K562 (cell line): ENCODE data around the gene TNF. TPM values are rescaled to one million over a fixed set of nuclear protein-coding genes. Genes with fewer than 3 reads are reported as not detected.

Experiments
- CREB3L1 ChIP-seq: fragments of 450-650 bp; IDR thresholded peaks from 2 replicates; pipeline ENCODE4 v1.6.1; 2014; ENCODE audit warnings: low read depth, mild to moderate bottlenecking, moderate library complexity, borderline replicate concordance
- CSDE1 ChIP-seq, 2 experiments: fragments of 450-650 bp; IDR thresholded peaks; 2 replicates each; pipeline ENCODE4 v1.6.1; 2016; ENCODE audit warnings: mild to moderate bottlenecking in 1 of 2
- ETV5 ChIP-seq: sonication (generic); formaldehyde crosslinking; IDR thresholded peaks from 2 replicates; pipeline ENCODE4 v1.4.0; 2020; ENCODE audit warnings: low read depth, mild to moderate bottlenecking, missing genetic modification reagents
- HDAC3 ChIP-seq: fragments of 450-650 bp; IDR thresholded peaks from 2 replicates; pipeline ENCODE4 v1.6.1; 2018; ENCODE audit warnings: borderline replicate concordance, mild to moderate bottlenecking, moderate library complexity; ENCODE audit not compliant: partially characterized antibody
- IFI16 ChIP-seq: fragments of 250-450 bp; sonication (Bioruptor Pico); IDR thresholded peaks from 2 replicates; pipeline ENCODE4 v2.1.2; 2022; ENCODE audit warnings: mild to moderate bottlenecking, inconsistent platforms
- L3MBTL2 ChIP-seq: fragments of 450-650 bp; IDR thresholded peaks from 2 replicates; pipeline ENCODE4 v1.6.1; 2016; ENCODE audit warnings: mild to moderate bottlenecking, moderate library complexity
- MAFF ChIP-seq: IDR thresholded peaks from 2 replicates; pipeline ENCODE4 v1.6.1; 2012; ENCODE audit warnings: low read length, improper control_type of control experiment
- MAZ ChIP-seq, 2 experiments: fragments of 450-650 bp in 1 of 2; sonication (generic) in 1 of 2; formaldehyde crosslinking; IDR thresholded peaks in 1 of 2; conservative IDR thresholded peaks in 1 of 2; 2 replicates each; pipeline versions ENCODE4 v1.4.0 to v1.5.0; 2020; ENCODE audit warnings: mild to moderate bottlenecking in 1 of 2, missing genetic modification reagents in 1 of 2
- MTA1 ChIP-seq: fragments of 450-650 bp; IDR thresholded peaks from 2 replicates; pipeline ENCODE4 v1.6.1; 2017; ENCODE audit warnings: borderline replicate concordance
- NBN ChIP-seq: fragments of 450-650 bp; IDR thresholded peaks from 2 replicates; pipeline ENCODE4 v1.6.1; 2016; ENCODE audit warnings: low read depth, mild to moderate bottlenecking
- NUFIP1 ChIP-seq: fragments of 450-650 bp; IDR thresholded peaks from 2 replicates; pipeline ENCODE4 v1.6.1; 2018; ENCODE audit not compliant: partially characterized antibody
- SIX5 ChIP-seq, 2 experiments: IDR thresholded peaks; 2 replicates each; pipeline ENCODE4 v1.6.1; 2011; ENCODE audit warnings: low read length in 2 of 2, borderline replicate concordance in 1 of 2, low read depth in 1 of 2, mild to moderate bottlenecking in 1 of 2, moderate library complexity in 1 of 2; ENCODE audit not compliant: insufficient read depth in 1 of 2
- TCF7L2 ChIP-seq: fragments of 150-350 bp; IDR thresholded peaks from 2 replicates; pipeline ENCODE4 v1.6.1; 2016; ENCODE audit warnings: low read depth, mild to moderate bottlenecking, low read length, moderate library complexity
- ZBTB1 ChIP-seq: sonication (generic); formaldehyde crosslinking; IDR thresholded peaks from 2 replicates; pipeline ENCODE4 v1.8.1; 2023; ENCODE audit warnings: missing genetic modification reagents, low read depth, mild to moderate bottlenecking, borderline replicate concordance
- ZNF121 ChIP-seq: sonication (generic); formaldehyde crosslinking; conservative IDR thresholded peaks from 2 replicates; pipeline ENCODE4 v1.8.0; 2022; ENCODE audit warnings: missing genetic modification reagents
- ZNF449 ChIP-seq: fragments of 250-450 bp; sonication (Bioruptor Pico); IDR thresholded peaks from 2 replicates; pipeline ENCODE4 v1.8.0; 2022; ENCODE audit warnings: moderate library complexity, mild to moderate bottlenecking, inconsistent platforms
- ZNF766 ChIP-seq: fragments of 200-800 bp; sonication (Bioruptor generic); conservative IDR thresholded peaks from 2 replicates; pipeline ENCODE4 v1.6.1; 2016; ENCODE audit warnings: missing genetic modification characterization, missing compliant biosample characterization
- polyA plus RNA-seq, 8 experiments: library from polyadenylated mRNA; depleted of rRNA in 4 of 8; stranded (reverse) in 5 of 8; unstranded in 3 of 8; fragments of >200 nt; fragmentation: Nextera tagmentation in 2 of 8; fragmentation: Illumina TruSeq in 1 of 8; extraction: Ambion mirVana in 2 of 8; extraction: Trizol in 1 of 8; gene quantifications; 2 replicates each; pipeline versions ENCODE4 v1.2.1 to v1.2.3, GENCODE V29; 2011 to 2014; ENCODE audit warnings: inconsistent platforms in 1 of 8, missing spikeins in 1 of 8
- total RNA-seq, 7 experiments: library from RNA; depleted of rRNA in 6 of 7; stranded (reverse); fragments of >200 nt in 6 of 7; fragmentation: Illumina TruSeq in 2 of 7; extraction: Trizol in 2 of 7; gene quantifications; 2 replicates each; pipeline versions ENCODE4 v1.2.1 to v1.2.3, GENCODE V29; 2011 to 2021; ENCODE audit warnings: low replicate concordance in 1 of 7
- TF ChIP-seq, protein P1 (sequence below): fragments of 200-800 bp; sonication (Bioruptor generic); IDR thresholded peaks from 2 replicates; pipeline ENCODE4 v1.6.1; 2016; ENCODE audit warnings: missing genetic modification characterization, missing compliant biosample characterization
- TF ChIP-seq, protein P2 (sequence below): fragments of 250-450 bp; sonication (Bioruptor Pico); IDR thresholded peaks from 2 replicates; pipeline ENCODE4 v1.9.0; 2021; ENCODE audit warnings: mild to moderate bottlenecking

Gene TNF
- total and polyA plus RNA-seq, 9 of the 15 experiments (the other 6 are each of a cell fraction or from before 2014, with no cell fraction given), result 0.08 to 0.40 TPM; not detected in 7

DNA sequence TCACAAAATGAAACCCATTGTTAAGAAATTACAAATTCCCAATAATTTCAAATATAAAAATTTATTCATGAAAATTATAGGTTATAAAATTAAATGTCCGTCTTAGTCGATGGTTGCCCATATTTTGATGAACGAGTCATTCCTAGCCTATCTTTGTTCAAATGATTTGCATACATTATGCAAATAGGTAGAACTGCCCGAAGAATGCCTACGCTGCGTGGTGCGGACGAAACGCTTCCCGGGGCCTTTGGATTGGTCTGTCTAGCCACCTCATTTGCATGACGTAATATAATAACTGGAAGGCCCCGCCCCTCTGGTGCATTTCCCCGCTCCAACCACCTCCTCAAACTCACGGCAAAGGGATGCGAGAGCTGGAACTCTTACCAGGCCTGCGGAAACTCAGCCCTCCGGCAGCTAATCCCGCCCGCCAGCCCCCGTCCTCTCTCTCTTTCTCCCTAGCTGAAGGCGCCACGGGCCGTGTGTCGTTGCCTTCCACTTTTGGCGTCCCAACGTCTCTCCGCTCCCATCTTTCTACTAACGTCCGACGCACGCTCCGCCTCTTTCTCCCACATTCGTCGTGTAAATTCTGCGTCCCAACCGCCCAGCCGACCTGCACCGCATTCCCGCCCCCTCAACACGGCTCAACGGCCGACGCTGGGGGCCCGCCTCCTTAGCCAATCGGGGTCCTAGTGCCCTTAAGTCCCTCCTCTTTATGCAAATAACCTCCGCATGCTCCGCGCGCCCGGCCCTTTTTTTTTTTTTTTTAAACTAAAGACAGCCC is 44.6 kb downstream of the TNF start (continued):
- TF ChIP-seq ZNF449 (CRISPR knock-in tag), result no peak
- peak in 1 of 2 experiments; percentile 74; a peak in 2 of 4 replicates for TF ChIP-seq CSDE1 (IDR thresholded peaks at IDR 0.05)
- peak; percentile 19; the same call in 1 of the 2 replicates for TF ChIP-seq MAFF
- TF ChIP-seq ZNF121 (CRISPR knock-in tag), result no peak
- peak; percentile 98 for TF ChIP-seq MTA1
- peak; percentile 51; the same call in 1 of the 2 replicates for TF ChIP-seq ETV5 (CRISPR knock-in tag)
- no peak for TF ChIP-seq NUFIP1
- no peak for TF ChIP-seq ZNF766 (CRISPR knock-in tag)
- TF ChIP-seq IFI16 (CRISPR knock-in tag), result no peak
- TF ChIP-seq SIX5 (IDR thresholded peaks at IDR 0.05; ENCODE audit: borderline replicate concordance in 1 of 2, insufficient read depth in 1 of 2, low read depth in 1 of 2, low read length in 2 of 2), result no peak
- TF ChIP-seq, protein P1, sequence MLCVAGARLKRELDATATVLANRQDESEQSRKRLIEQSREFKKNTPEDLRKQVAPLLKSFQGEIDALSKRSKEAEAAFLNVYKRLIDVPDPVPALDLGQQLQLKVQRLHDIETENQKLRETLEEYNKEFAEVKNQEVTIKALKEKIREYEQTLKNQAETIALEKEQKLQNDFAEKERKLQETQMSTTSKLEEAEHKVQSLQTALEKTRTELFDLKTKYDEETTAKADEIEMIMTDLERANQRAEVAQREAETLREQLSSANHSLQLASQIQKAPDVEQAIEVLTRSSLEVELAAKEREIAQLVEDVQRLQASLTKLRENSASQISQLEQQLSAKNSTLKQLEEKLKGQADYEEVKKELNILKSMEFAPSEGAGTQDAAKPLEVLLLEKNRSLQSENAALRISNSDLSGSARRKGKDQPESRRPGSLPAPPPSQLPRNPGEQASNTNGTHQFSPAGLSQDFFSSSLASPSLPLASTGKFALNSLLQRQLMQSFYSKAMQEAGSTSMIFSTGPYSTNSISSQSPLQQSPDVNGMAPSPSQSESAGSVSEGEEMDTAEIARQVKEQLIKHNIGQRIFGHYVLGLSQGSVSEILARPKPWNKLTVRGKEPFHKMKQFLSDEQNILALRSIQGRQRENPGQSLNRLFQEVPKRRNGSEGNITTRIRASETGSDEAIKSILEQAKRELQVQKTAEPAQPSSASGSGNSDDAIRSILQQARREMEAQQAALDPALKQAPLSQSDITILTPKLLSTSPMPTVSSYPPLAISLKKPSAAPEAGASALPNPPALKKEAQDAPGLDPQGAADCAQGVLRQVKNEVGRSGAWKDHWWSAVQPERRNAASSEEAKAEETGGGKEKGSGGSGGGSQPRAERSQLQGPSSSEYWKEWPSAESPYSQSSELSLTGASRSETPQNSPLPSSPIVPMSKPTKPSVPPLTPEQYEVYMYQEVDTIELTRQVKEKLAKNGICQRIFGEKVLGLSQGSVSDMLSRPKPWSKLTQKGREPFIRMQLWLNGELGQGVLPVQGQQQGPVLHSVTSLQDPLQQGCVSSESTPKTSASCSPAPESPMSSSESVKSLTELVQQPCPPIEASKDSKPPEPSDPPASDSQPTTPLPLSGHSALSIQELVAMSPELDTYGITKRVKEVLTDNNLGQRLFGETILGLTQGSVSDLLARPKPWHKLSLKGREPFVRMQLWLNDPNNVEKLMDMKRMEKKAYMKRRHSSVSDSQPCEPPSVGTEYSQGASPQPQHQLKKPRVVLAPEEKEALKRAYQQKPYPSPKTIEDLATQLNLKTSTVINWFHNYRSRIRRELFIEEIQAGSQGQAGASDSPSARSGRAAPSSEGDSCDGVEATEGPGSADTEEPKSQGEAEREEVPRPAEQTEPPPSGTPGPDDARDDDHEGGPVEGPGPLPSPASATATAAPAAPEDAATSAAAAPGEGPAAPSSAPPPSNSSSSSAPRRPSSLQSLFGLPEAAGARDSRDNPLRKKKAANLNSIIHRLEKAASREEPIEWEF, result no peak
- TF ChIP-seq CREB3L1, result peak; percentile 62; the same call in 1 of the 2 replicates
- TF ChIP-seq ZBTB1 (CRISPR knock-in tag), result no peak
- peak; percentile 99 for TF ChIP-seq L3MBTL2
- TF ChIP-seq TCF7L2, result no peak
- no peak; a peak in 2 of 4 replicates for TF ChIP-seq MAZ (CRISPR knock-in tag; conservative IDR thresholded peaks at IDR 0.05 in 1 of 2, IDR thresholded peaks at IDR 0.05 in 1 of 2)
- peak; percentile 14 for TF ChIP-seq HDAC3
- TF ChIP-seq, protein P2, sequence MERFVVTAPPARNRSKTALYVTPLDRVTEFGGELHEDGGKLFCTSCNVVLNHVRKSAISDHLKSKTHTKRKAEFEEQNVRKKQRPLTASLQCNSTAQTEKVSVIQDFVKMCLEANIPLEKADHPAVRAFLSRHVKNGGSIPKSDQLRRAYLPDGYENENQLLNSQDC (CRISPR knock-in tag), result no peak
- peak; percentile 94 for TF ChIP-seq NBN
